Measurements from ENCODE around the gene EPO. TPM values are rescaled to one million over a fixed set of nuclear protein-coding genes. Genes with fewer than 3 reads are reported as not detected.
A peak's percentile ranks its signal among the peaks of the same experiment; 100 is the strongest.

The EPO gene
- total RNA-seq, 1 donor from 2014 or later = not detected

- no peak for TF ChIP-seq CTCF (IDR thresholded peaks at IDR 0.05; ENCODE audit: partially characterized antibody, unreplicated experiment)
- Mint-ChIP-seq H3K27ac (ENCODE audit: unreplicated experiment) (peak overlapping the region; percentile 52), H3K9me3 (ENCODE audit: unreplicated experiment) (peaks cover 10% of the 10 kb centered on the region), H3K4me1 (ENCODE audit: low read depth, unreplicated experiment) (peaks cover 5% of the 10 kb centered on the region), H3K36me3 (ENCODE audit: unreplicated experiment) (peaks cover 4% of the 10 kb centered on the region), H3K4me3 (ENCODE audit: unreplicated experiment) (no peak overlapping the region), H3K27me3 (ENCODE audit: unreplicated experiment) (peaks cover 14% of the 10 kb centered on the region)
- DNase-seq = no peak
These were observed 39.5 kb upstream of the EPO start for GRCh38 chr7:100680576-100681271.

- H3K4me1 Mint-ChIP-seq (ENCODE audit: low read depth, unreplicated experiment) = peaks cover 5% of the 10 kb centered on the region
These were observed 38.6 kb upstream of the EPO start for GRCh38 chr7:100681491-100682227.

GRCh38 chr7:100682228-100682741, 38.0 kb upstream of the EPO start:
- Mint-ChIP-seq H3K27ac (ENCODE audit: unreplicated experiment) (no peak overlapping the region), H3K27me3 (ENCODE audit: unreplicated experiment) (peaks cover 11% of the 10 kb centered on the region), H3K9me3 (ENCODE audit: unreplicated experiment) (peaks cover 10% of the 10 kb centered on the region), H3K4me3 (ENCODE audit: unreplicated experiment) (no peak overlapping the region), H3K36me3 (ENCODE audit: unreplicated experiment) (peaks cover 4% of the 10 kb centered on the region), H3K4me1 (ENCODE audit: low read depth, unreplicated experiment) (peaks cover 5% of the 10 kb centered on the region)
- TF ChIP-seq CTCF (IDR thresholded peaks at IDR 0.05; ENCODE audit: partially characterized antibody, unreplicated experiment) = no peak
- DNase-seq = no peak

More at GRCh38 chr7:100681491-100682227, 38.6 kb upstream of the EPO start:
- Mint-ChIP-seq H3K36me3 (ENCODE audit: unreplicated experiment) (peaks cover 4% of the 10 kb centered on the region), H3K27me3 (ENCODE audit: unreplicated experiment) (peaks cover 10% of the 10 kb centered on the region), H3K4me3 (ENCODE audit: unreplicated experiment) (no peak overlapping the region), H3K9me3 (ENCODE audit: unreplicated experiment) (peaks cover 10% of the 10 kb centered on the region), H3K27ac (ENCODE audit: unreplicated experiment) (no peak overlapping the region)
- no peak for TF ChIP-seq CTCF (IDR thresholded peaks at IDR 0.05; ENCODE audit: partially characterized antibody, unreplicated experiment)
- no peak for DNase-seq

GRCh38 chr7:100682991-100683658, 37.1 kb upstream of the EPO start:
- Mint-ChIP-seq H3K36me3 (ENCODE audit: unreplicated experiment) (peaks cover 4% of the 10 kb centered on the region), H3K27me3 (ENCODE audit: unreplicated experiment) (peaks cover 11% of the 10 kb centered on the region), H3K4me1 (ENCODE audit: low read depth, unreplicated experiment) (peaks cover 5% of the 10 kb centered on the region), H3K9me3 (ENCODE audit: unreplicated experiment) (peaks cover 10% of the 10 kb centered on the region), H3K27ac (ENCODE audit: unreplicated experiment) (no peak overlapping the region), H3K4me3 (ENCODE audit: unreplicated experiment) (no peak overlapping the region)
- DNase-seq = no peak
- TF ChIP-seq CTCF (IDR thresholded peaks at IDR 0.05; ENCODE audit: partially characterized antibody, unreplicated experiment) = no peak
